Vagina (tissue), 2 donors: ENCODE data around the gene SLBP. TPM values are rescaled to one million over a fixed set of nuclear protein-coding genes. Genes with fewer than 3 reads are reported as not detected.
"Not testable (repeated sequence)": the region's sequence is repeated elsewhere in the genome, so short reads cannot be mapped to it uniquely, and the experiment has no call there.

Experiments
- DNase-seq, 2 donors: peaks; one replicate each; pipeline ENCODE4 v3.0.0-alpha.2; 2017; ENCODE audit errors: extremely low spot score in 2 of 2
- H3K27ac ChIP-seq: fragments of 200-600 bp; sonication (generic); one replicate; pipeline ENCODE4 v1.5.1; 2019
- H3K27me3 ChIP-seq: fragments of 200-600 bp; sonication (generic); one replicate; pipeline ENCODE4 v1.5.1; 2019
- H3K36me3 ChIP-seq, 2 donors: fragments of 200-600 bp; sonication (generic); one replicate each; pipeline ENCODE4 v1.5.1; 2017 to 2019
- H3K4me1 ChIP-seq: fragments of 200-600 bp; sonication (generic); one replicate; pipeline ENCODE4 v1.5.1; 2019
- H3K4me3 ChIP-seq, 2 donors: fragments of 200-600 bp; sonication (generic); 1 replicate in 1 of 2; 2 replicates in 1 of 2; pipeline ENCODE4 v1.5.1; 2016 to 2019
- H3K9me3 ChIP-seq: fragments of 200-600 bp; sonication (generic); one replicate; pipeline ENCODE4 v1.5.1; 2019
- POLR2A ChIP-seq, 2 donors: fragments of 450-650 bp; IDR thresholded peaks; one replicate each; pipeline ENCODE4 v1.6.1; 2017; ENCODE audit warnings: antibody characterized with exemption in 2 of 2, mild to moderate bottlenecking in 2 of 2, moderate library complexity in 2 of 2
- POLR2AphosphoS5 ChIP-seq, 2 donors: sonication (generic); formaldehyde crosslinking; IDR thresholded peaks; one replicate each; pipeline ENCODE4 v1.9.0; 2017; ENCODE audit warnings: antibody characterized with exemption in 2 of 2, mild to moderate bottlenecking in 2 of 2, low read depth in 1 of 2; ENCODE audit not compliant: insufficient read depth in 1 of 2
- intact Hi-C: fragments of 100-400 bp; cut with DNase I; formaldehyde crosslinking; loops from one replicate; pipeline ENCODE4 v1.15.1; 2023
- total RNA-seq: library from RNA; depleted of rRNA; stranded (reverse); fragments of >200 nt; gene quantifications from one replicate; pipeline ENCODE4 v1.2.3, GENCODE V29; 2016
- TF ChIP-seq, protein P1 (sequence below), 3 experiments: fragments of 450-650 bp in 2 of 3; fragments of 200-600 bp in 1 of 3; sonication (generic) in 1 of 3; IDR thresholded peaks; one replicate each; pipeline ENCODE4 v1.5.1; 2017 to 2019; ENCODE audit warnings: antibody characterized with exemption in 3 of 3, mild to moderate bottlenecking in 2 of 3, moderate library complexity in 2 of 3

Gene SLBP
- total RNA-seq, 1 donor from 2014 or later: 49.6 TPM

DNA sequence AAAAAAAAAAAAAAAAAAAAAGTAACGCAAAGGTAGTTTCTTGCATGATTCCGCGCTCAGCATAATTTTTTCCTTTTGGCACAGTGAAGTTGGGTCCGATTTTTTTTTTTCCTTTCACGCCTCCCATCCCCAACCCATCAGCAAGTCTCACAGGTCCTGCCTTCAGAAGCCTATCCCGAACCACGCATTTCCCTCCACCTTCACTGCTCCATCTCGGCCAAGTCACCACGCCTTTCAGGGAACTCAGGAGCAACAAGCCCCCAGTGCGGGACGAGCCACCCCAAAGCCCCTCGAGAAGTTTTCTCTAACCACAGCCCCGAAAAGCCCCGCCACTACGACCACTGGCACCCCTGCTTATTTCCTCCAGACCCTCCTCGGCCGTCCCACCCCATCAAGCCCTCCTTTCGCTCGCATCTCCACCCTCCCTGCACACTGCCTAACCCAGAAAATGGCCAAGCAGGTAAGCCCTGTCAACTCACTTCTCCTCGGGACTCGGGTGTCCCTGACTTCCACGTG, 1.0 kb downstream of the SLBP start:
- no peak for TF ChIP-seq POLR2AphosphoS5 (IDR thresholded peaks at IDR 0.05; ENCODE audit: insufficient read depth in 1 of 2, low read depth in 1 of 2)
- TF ChIP-seq, protein P1, sequence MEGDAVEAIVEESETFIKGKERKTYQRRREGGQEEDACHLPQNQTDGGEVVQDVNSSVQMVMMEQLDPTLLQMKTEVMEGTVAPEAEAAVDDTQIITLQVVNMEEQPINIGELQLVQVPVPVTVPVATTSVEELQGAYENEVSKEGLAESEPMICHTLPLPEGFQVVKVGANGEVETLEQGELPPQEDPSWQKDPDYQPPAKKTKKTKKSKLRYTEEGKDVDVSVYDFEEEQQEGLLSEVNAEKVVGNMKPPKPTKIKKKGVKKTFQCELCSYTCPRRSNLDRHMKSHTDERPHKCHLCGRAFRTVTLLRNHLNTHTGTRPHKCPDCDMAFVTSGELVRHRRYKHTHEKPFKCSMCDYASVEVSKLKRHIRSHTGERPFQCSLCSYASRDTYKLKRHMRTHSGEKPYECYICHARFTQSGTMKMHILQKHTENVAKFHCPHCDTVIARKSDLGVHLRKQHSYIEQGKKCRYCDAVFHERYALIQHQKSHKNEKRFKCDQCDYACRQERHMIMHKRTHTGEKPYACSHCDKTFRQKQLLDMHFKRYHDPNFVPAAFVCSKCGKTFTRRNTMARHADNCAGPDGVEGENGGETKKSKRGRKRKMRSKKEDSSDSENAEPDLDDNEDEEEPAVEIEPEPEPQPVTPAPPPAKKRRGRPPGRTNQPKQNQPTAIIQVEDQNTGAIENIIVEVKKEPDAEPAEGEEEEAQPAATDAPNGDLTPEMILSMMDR (IDR thresholded peaks at IDR 0.05): no peak
- no peak for TF ChIP-seq POLR2A (IDR thresholded peaks at IDR 0.05)
- H3K9me3 ChIP-seq: no peaks in the 10 kb centered on the region
- H3K4me1 ChIP-seq: peaks cover 53% of the 10 kb centered on the region
- intact Hi-C loops: loop anchor here (5.0 kb wide), 1 partner anchor 359 kb away; no protein-coding TSS in a partner anchor
- H3K27ac ChIP-seq: peak overlapping the region; percentile 97
- H3K36me3 ChIP-seq: peaks cover 0 to 6% of the 10 kb centered on the region in 2 donors
- DNase-seq: no peak
- peak overlapping the region; percentile 71 to 76 for H3K4me3 ChIP-seq
- H3K27me3 ChIP-seq: no peaks in the 10 kb centered on the region

DNA sequence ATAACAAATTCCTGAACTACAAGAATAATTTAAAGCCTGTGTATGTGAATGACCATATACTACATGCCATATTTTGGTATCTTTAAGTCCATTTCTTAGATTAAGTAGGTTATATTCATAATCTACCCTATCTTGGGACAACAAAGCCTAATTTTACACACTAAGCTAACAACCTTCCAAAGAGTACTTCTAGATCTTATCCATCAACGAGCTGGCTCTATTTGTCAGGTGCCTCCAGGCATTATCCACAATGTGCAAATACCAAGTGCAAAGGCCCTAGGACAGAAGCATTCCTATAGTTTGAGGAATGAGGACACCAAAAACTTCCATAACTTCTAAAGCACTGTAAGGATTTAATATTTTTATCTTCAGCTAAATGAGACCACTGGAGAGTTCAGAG, 3.5 kb downstream of the SLBP start:
- no peak for TF ChIP-seq POLR2AphosphoS5 (IDR thresholded peaks at IDR 0.05; ENCODE audit: insufficient read depth in 1 of 2, low read depth in 1 of 2)
- TF ChIP-seq, protein P1 (IDR thresholded peaks at IDR 0.05): no peak
- TF ChIP-seq POLR2A (IDR thresholded peaks at IDR 0.05): no peak
- peaks cover 0 to 8% of the 10 kb centered on the region in 2 donors for H3K36me3 ChIP-seq
- H3K27ac ChIP-seq: no peak overlapping the region
- no peak for DNase-seq
- no peaks in the 10 kb centered on the region for H3K27me3 ChIP-seq
- H3K4me1 ChIP-seq: peaks cover 31% of the 10 kb centered on the region
- no peak overlapping the region for H3K4me3 ChIP-seq
- H3K9me3 ChIP-seq: no peaks in the 10 kb centered on the region
- intact Hi-C loops: no loop called here

DNA sequence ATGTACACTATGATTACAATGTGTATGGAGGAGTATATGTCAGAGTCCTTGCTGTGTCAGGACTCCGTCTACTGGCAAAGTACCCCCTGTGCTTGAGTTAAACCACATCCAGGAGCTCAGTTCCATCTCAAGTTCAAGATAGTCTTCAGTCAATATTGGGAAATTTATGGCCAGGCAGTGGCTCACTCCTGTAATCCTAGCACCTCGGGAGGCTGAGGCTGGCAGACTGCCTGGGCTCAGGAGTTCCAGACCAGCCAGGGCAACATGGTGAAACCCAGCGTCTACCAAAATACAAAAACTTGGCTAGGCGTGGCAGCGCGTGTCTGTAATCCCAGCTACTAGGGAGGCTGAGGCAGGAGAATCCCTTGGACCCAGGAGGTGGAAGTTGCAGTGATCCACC, 5.8 kb downstream of the SLBP start:
- peaks cover 3 to 30% of the 10 kb centered on the region in 2 donors for H3K36me3 ChIP-seq
- DNase-seq: no peak
- no peak overlapping the region for H3K4me3 ChIP-seq
- no peak for TF ChIP-seq POLR2AphosphoS5 (IDR thresholded peaks at IDR 0.05; ENCODE audit: insufficient read depth in 1 of 2, low read depth in 1 of 2)
- TF ChIP-seq, protein P1 (IDR thresholded peaks at IDR 0.05): no peak
- no peak for TF ChIP-seq POLR2A (IDR thresholded peaks at IDR 0.05)
- no peaks in the 10 kb centered on the region for H3K9me3 ChIP-seq
- H3K27ac ChIP-seq: no peak overlapping the region
- intact Hi-C loops: no loop called here
- no peaks in the 10 kb centered on the region for H3K27me3 ChIP-seq
- H3K4me1 ChIP-seq: peaks cover 23% of the 10 kb centered on the region

DNA sequence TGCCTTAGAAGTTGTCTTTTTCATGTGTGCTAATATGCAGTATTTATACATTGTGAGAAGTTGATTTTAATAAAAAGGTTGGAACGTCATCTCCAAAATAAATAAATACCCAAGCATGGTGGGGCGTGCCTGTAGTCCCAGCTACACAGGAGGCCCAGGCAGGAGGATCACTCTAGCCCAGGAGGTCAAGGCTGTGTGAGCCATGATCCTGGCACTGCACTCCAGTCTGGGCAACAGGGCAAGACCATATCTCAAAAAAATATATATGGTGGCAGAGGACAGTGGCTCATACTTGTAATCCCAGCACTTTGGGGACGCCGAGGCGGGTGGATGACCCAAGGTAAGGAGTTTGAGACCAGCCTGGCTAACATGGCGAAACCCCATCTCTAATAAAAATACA, 6.4 kb downstream of the SLBP start:
- intact Hi-C loops: no loop called here
- H3K27ac ChIP-seq: no peak overlapping the region
- H3K9me3 ChIP-seq: no peaks in the 10 kb centered on the region
- TF ChIP-seq POLR2AphosphoS5 (IDR thresholded peaks at IDR 0.05; ENCODE audit: insufficient read depth in 1 of 2, low read depth in 1 of 2): no peak
- no peak for TF ChIP-seq POLR2A (IDR thresholded peaks at IDR 0.05)
- TF ChIP-seq, protein P1 (IDR thresholded peaks at IDR 0.05): no peak
- no peak overlapping the region for H3K4me3 ChIP-seq
- peaks cover 3 to 30% of the 10 kb centered on the region in 2 donors for H3K36me3 ChIP-seq
- peaks cover 17% of the 10 kb centered on the region for H3K4me1 ChIP-seq
- no peaks in the 10 kb centered on the region for H3K27me3 ChIP-seq
- no peak for DNase-seq

DNA sequence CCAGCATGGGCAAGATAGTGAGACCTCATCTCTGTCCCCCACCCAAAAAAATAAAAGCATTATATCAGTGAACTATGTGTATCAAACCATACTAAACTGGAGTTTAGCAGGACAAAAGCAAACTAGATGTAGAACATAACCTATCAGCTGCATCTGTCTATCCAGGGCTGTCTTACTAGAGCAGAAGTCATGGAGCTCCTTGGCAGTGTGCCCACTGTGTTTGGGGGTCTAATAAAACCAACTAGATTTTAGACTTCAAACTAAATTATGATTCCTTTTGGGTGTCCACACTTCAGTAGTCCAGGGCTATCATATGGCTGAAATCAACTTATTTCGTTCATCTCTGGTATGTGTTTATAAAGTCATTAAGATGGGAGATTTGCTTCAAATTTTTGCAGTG, 8.3 kb downstream of the SLBP start:
- intact Hi-C loops: no loop called here
- no peak for DNase-seq
- Histone ChIP-seq H3K27ac (no peak overlapping the region), H3K4me1 (no peaks in the 10 kb centered on the region), H3K4me3 (no peak overlapping the region), H3K9me3 (no peaks in the 10 kb centered on the region), H3K36me3 (peaks cover 3 to 43% of the 10 kb centered on the region in 2 donors), H3K27me3 (no peaks in the 10 kb centered on the region)
- no peak for TF ChIP-seq POLR2AphosphoS5 (IDR thresholded peaks at IDR 0.05; ENCODE audit: insufficient read depth in 1 of 2, low read depth in 1 of 2)
- TF ChIP-seq POLR2A (IDR thresholded peaks at IDR 0.05): no peak
- TF ChIP-seq, protein P1 (IDR thresholded peaks at IDR 0.05): no peak

DNA sequence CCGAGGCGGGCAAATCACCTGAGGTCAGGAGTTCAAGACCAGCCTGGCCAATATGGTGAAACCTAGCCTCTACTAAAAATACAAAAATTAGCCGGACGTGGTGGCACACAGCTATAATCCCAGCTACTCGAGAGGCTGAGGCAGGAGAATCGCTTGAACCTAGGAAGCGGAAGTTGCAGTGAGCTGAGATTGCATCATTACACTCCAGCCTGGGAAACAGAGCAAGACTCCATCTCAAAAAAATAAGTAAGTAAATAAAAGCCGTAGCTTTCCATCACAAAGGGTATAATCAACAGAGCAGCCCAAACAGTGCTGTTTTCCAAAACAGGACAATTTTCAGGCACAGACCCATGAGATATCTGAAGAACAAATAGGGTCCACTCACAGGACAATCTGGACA, 10.4 kb downstream of the SLBP start:
- H3K4me3 ChIP-seq, DNase-seq, H3K27ac ChIP-seq, H3K9me3 ChIP-seq, H3K4me1 ChIP-seq, intact Hi-C loops, H3K27me3 ChIP-seq: not testable (repeated sequence)
- H3K36me3 ChIP-seq: peaks cover 3 to 64% of the 10 kb centered on the region in 2 donors
